Measurements from ENCODE around the gene UHRF1.

DNA sequence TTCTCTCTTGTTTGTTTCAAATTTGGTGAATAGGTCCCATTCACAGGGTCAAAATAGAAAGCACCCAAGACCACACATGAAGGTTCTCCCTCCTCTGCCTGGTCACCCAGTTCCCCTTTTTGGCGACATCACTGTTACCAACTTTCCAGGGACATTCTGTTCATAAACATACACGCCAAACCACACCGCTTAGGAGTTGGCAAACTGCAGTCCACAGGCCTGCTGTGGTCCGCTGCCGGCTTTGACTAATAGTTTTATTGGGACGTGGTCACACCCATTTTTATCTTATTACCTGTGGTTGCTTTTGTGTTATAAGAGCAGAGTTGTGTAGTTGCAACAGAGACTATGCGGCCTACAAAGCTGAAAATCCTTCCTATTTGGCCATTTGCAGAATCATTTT is 24.2 kb downstream of the UHRF1 start:
- TF ChIP-seq POLR2AphosphoS5 (IDR thresholded peaks at IDR 0.05; ENCODE audit: low read depth, low read length) (no peak), MXI1 (IDR thresholded peaks at IDR 0.05; ENCODE audit: low read depth, low read length) (no peak), RAD21 (IDR thresholded peaks at IDR 0.05; ENCODE audit: low read length) (no peak), GATA2 (CRISPR knock-in tag; IDR thresholded peaks at IDR 0.05) (no peak), SMC3 (IDR thresholded peaks at IDR 0.05; ENCODE audit: low read depth, low read length) (no peak), SIN3A (IDR thresholded peaks at IDR 0.05; ENCODE audit: borderline replicate concordance, low read depth, low read length) (no peak)
- TF ChIP-seq, protein P1, sequence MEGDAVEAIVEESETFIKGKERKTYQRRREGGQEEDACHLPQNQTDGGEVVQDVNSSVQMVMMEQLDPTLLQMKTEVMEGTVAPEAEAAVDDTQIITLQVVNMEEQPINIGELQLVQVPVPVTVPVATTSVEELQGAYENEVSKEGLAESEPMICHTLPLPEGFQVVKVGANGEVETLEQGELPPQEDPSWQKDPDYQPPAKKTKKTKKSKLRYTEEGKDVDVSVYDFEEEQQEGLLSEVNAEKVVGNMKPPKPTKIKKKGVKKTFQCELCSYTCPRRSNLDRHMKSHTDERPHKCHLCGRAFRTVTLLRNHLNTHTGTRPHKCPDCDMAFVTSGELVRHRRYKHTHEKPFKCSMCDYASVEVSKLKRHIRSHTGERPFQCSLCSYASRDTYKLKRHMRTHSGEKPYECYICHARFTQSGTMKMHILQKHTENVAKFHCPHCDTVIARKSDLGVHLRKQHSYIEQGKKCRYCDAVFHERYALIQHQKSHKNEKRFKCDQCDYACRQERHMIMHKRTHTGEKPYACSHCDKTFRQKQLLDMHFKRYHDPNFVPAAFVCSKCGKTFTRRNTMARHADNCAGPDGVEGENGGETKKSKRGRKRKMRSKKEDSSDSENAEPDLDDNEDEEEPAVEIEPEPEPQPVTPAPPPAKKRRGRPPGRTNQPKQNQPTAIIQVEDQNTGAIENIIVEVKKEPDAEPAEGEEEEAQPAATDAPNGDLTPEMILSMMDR (IDR thresholded peaks at IDR 0.05): no peak
- TF ChIP-seq, protein P2, sequence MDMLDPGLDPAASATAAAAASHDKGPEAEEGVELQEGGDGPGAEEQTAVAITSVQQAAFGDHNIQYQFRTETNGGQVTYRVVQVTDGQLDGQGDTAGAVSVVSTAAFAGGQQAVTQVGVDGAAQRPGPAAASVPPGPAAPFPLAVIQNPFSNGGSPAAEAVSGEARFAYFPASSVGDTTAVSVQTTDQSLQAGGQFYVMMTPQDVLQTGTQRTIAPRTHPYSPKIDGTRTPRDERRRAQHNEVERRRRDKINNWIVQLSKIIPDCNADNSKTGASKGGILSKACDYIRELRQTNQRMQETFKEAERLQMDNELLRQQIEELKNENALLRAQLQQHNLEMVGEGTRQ (IDR thresholded peaks at IDR 0.05; ENCODE audit: borderline replicate concordance, low read depth, low read length): no peak
- TF ChIP-seq, protein P3, sequence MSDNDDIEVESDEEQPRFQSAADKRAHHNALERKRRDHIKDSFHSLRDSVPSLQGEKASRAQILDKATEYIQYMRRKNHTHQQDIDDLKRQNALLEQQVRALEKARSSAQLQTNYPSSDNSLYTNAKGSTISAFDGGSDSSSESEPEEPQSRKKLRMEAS (IDR thresholded peaks at IDR 0.05; ENCODE audit: low read depth): no peak
- TF ChIP-seq, protein P4, sequence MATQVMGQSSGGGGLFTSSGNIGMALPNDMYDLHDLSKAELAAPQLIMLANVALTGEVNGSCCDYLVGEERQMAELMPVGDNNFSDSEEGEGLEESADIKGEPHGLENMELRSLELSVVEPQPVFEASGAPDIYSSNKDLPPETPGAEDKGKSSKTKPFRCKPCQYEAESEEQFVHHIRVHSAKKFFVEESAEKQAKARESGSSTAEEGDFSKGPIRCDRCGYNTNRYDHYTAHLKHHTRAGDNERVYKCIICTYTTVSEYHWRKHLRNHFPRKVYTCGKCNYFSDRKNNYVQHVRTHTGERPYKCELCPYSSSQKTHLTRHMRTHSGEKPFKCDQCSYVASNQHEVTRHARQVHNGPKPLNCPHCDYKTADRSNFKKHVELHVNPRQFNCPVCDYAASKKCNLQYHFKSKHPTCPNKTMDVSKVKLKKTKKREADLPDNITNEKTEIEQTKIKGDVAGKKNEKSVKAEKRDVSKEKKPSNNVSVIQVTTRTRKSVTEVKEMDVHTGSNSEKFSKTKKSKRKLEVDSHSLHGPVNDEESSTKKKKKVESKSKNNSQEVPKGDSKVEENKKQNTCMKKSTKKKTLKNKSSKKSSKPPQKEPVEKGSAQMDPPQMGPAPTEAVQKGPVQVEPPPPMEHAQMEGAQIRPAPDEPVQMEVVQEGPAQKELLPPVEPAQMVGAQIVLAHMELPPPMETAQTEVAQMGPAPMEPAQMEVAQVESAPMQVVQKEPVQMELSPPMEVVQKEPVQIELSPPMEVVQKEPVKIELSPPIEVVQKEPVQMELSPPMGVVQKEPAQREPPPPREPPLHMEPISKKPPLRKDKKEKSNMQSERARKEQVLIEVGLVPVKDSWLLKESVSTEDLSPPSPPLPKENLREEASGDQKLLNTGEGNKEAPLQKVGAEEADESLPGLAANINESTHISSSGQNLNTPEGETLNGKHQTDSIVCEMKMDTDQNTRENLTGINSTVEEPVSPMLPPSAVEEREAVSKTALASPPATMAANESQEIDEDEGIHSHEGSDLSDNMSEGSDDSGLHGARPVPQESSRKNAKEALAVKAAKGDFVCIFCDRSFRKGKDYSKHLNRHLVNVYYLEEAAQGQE (IDR thresholded peaks at IDR 0.05; ENCODE audit: low read depth, low read length): no peak

Measured in SK-N-SH (cell line).